Lower leg skin (tissue), 4 donors: ENCODE results near the gene SCMH1. TPM values are rescaled to one million over a fixed set of nuclear protein-coding genes. Genes with fewer than 3 reads are reported as not detected.
"Not testable (repeated sequence)": the region's sequence is repeated elsewhere in the genome, so short reads cannot be mapped to it uniquely, and the experiment has no call there.

Source experiments
- DNase-seq, 2 donors: peaks; one replicate each; pipeline ENCODE4 v3.0.0-alpha.2; 2019; ENCODE audit warnings: low spot score in 2 of 2
- H3K4me3 ChIP-seq: fragments of 200-600 bp; sonication (generic); 2 replicates; pipeline ENCODE4 v1.5.1; 2017; ENCODE audit warnings: mild to moderate bottlenecking, low read depth; ENCODE audit not compliant: poor library complexity, severe bottlenecking
- CTCF ChIP-seq, 3 donors: fragments of 450-650 bp; IDR thresholded peaks; one replicate each; pipeline ENCODE4 v1.5.1; 2016; ENCODE audit warnings: antibody characterized with exemption in 3 of 3, mild to moderate bottlenecking in 3 of 3, moderate library complexity in 2 of 3
- POLR2A ChIP-seq, 2 donors: fragments of 450-650 bp; IDR thresholded peaks; one replicate each; pipeline ENCODE4 v1.6.1; 2016 to 2017; ENCODE audit warnings: antibody characterized with exemption in 2 of 2, mild to moderate bottlenecking in 1 of 2, moderate library complexity in 1 of 2
- WGBS, 2 donors: methylation state at CpG; one replicate each; pipeline ENCODE4 v1.1.5; 2018; 5-methylcytosine and 5-hydroxymethylcytosine counted together
- intact Hi-C: fragments of 100-400 bp; cut with DNase I; formaldehyde crosslinking; loops from one replicate; pipeline ENCODE4 v1.15.0; 2023; ENCODE audit warnings: low total_unique reads
- total RNA-seq, 4 donors: library from RNA; depleted of rRNA; stranded (reverse); fragments of >200 nt; gene quantifications; one replicate each; pipeline ENCODE4 v1.1.0, GENCODE V29; 2016

Gene SCMH1
- total RNA-seq, 4 donors from 2014 or later, result 8.9 to 30.9 (median 21.8) TPM

GRCh38 chr1:41200728-41201127 is 41.4 kb downstream of the SCMH1 start:
- intact Hi-C loops, result no loop called here
- no peak for DNase-seq
- no peak overlapping the region for H3K4me3 ChIP-seq
- no peak for TF ChIP-seq CTCF (IDR thresholded peaks at IDR 0.05)
- TF ChIP-seq POLR2A (IDR thresholded peaks at IDR 0.05), result no peak
- 81 to 95% methylated on average over 3 of the region's 3 CpGs for WGBS, 2 donors

GRCh38 chr1:41199375-41199774 is 42.7 kb downstream of the SCMH1 start:
- H3K4me3 ChIP-seq, result no peak overlapping the region
- no peak for DNase-seq
- TF ChIP-seq POLR2A (IDR thresholded peaks at IDR 0.05), result no peak
- TF ChIP-seq CTCF (IDR thresholded peaks at IDR 0.05), result no peak
- intact Hi-C loops, result no loop called here

GRCh38 chr1:41192456-41193178 is 49.5 kb downstream of the SCMH1 start:
- TF ChIP-seq CTCF (IDR thresholded peaks at IDR 0.05) (no peak), POLR2A (IDR thresholded peaks at IDR 0.05) (no peak)

GRCh38 chr1:41184446-41184845 is 57.7 kb downstream of the SCMH1 start:
- WGBS, 2 donors, result 72 to 74% methylated on average over 1 of the region's 1 CpG
- no peak overlapping the region for H3K4me3 ChIP-seq

More at GRCh38 chr1:41192456-41193178, 49.5 kb downstream of the SCMH1 start:
- no peak for DNase-seq
- WGBS, 2 donors, result 61 to 73% methylated on average over 1 of the region's 1 CpG
- intact Hi-C loops, result no loop called here
- H3K4me3 ChIP-seq, result no peak overlapping the region

GRCh38 chr1:41178230-41178629 is 63.9 kb downstream of the SCMH1 start:
- H3K4me3 ChIP-seq, intact Hi-C loops, DNase-seq: not testable (repeated sequence)
- WGBS, 2 donors, result 90% methylated on average over 1 to 3 of the region's 3 CpGs

More at GRCh38 chr1:41184446-41184845, 57.7 kb downstream of the SCMH1 start:
- DNase-seq, result no peak
- intact Hi-C loops, result no loop called here
- no peak for TF ChIP-seq POLR2A (IDR thresholded peaks at IDR 0.05)
- no peak for TF ChIP-seq CTCF (IDR thresholded peaks at IDR 0.05)

GRCh38 chr1:41175546-41175945 is 66.6 kb downstream of the SCMH1 start:
- no peak for TF ChIP-seq POLR2A (IDR thresholded peaks at IDR 0.05)
- TF ChIP-seq CTCF (IDR thresholded peaks at IDR 0.05), result no peak
- no peak for DNase-seq
- intact Hi-C loops, result no loop called here
- no peak overlapping the region for H3K4me3 ChIP-seq
